CD4-positive, alpha-beta T cell treated with Interleukin-4 for 1 hour (primary cell): Measurements from ENCODE around the gene GUCY1A2.

Source experiments
- DNase-seq, 2 donors: peaks; one replicate each; pipeline ENCODE4 v3.0.0-alpha.2; 2020 to 2022

The GUCY1A2 gene

DNA sequence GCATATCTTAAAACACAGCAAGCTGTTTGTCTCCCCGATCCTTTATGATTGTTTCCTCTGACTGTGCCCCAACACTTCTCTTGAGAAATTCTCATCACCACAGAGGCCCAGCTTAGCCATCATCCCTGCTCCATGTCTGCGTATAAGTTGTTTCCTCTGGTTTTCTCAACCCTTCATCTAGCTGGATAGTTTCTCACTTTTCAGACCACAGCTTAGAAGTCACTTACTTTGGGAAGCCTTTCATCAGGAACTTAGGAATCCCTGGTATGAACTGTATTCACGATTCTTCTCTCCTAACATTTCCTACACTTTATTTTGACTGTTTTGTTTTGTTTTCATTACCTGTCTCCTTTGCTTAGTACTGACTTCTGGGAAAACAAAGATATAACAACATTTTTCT, 295.2 kb downstream of the GUCY1A2 start:
- DNase-seq, result no peak

DNA sequence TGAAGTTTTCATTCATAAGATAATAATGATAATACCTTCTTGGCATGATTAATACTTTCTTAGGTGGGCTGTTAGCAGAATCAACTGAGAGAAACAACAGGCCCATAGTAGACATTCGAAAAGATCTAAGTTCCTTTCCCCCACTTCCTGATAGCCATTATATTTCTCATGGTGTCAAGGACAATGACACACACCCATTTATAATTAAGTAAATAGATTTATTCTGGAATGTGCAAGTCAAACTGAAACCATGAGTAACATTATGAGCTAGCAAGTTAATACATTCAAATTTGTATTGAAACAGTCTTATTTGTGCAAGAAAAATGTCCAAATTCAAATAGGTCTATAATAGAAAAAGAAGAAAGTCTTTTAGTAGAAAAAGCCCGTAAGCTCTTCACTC, 301.1 kb downstream of the GUCY1A2 start:
- DNase-seq, result no peak

DNA sequence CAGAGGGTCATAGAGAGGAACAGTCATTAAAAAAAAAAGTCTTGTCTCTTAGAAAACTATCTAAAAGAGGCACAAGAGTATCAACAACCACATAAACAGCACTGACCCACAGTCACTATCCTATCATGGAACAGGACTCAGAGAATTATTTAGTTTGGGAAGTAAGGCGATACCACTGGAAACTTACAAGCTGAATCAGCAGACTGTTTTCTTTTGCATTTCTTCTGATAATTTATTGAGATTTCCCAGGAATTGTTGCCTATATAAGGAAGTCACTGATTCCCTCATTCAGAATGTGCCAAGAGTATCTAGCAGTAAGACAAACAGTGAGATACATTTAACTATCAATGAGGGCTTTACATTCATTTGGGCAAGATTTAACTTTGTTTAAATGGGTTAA, 304.1 kb downstream of the GUCY1A2 start:
- no peak for DNase-seq

DNA sequence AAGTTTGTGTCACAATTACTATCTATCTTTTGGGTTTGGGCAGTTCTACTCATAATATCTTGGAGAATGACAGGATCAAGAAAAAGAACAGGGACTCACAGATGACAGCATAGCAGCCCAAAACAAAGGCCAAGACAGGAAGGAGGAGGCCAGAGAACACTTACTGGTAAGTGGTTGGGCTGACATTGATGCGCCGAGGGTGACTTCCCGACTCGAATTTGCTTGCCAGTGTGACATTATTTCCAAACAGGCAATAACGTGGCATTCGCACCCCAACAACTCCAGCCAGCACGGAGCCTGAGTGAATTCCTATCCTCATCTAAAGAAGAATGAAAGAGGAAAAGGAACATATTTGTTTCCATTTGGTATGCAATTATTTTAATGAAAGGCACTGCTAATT, 309.9 kb downstream of the GUCY1A2 start:
- DNase-seq, result no peak

DNA sequence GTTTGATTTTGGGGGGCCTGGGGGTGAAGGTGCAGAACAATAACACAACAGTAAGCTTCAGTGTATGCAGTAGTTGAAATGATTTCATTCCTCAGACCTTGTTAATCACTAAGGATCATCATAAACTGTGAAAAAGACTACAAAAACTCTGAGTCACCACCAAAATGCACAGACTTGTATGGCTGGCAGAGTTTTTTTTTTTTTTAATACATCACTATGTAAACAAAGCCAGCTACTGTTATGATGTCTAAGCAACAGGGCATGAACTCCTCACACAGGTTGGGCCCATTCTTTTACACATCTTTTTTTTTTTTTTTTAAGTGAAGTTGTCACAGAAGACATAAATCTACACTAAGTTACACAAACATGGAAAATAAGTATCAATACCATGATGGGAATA, 311.9 kb downstream of the GUCY1A2 start:
- DNase-seq, result no peak

DNA sequence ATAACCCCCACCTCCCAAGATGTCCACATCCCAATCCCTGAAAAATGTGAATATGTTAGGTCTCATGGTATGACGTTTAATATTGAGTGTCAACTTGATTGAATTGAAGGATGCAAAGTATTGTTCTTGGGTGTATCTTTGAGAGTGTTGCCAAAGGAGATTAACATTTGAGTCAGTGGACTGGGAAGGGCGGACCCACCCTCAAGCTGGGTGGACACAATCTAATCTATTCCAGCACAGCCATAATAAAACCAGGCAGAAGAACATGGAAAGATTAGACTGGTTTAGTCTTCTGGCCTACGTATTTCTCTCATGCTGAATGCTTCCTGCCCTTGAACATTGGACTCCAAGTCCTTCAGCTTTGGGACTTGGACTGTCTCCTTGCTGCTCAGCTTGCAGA, 315.5 kb downstream of the GUCY1A2 start:
- no peak for DNase-seq

DNA sequence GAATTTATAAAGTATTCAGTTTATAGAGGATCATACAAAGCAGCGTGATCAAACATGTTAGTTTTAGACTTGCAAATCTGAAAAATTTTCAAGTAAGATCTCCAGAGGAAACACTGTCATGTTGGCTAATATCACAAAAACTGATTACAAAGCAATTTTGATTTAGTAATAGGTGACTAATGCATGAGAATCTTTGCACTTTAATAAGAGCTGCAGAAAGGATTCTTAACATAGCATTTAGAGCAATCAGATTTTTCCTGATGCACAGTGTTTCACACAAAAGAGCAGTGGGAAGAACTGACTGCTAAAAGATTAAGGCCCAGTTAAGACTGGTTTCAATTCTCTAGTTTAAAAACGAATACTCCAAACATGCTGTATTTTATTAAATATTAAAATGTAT, 321.2 kb downstream of the GUCY1A2 start:
- DNase-seq, result no peak

DNA sequence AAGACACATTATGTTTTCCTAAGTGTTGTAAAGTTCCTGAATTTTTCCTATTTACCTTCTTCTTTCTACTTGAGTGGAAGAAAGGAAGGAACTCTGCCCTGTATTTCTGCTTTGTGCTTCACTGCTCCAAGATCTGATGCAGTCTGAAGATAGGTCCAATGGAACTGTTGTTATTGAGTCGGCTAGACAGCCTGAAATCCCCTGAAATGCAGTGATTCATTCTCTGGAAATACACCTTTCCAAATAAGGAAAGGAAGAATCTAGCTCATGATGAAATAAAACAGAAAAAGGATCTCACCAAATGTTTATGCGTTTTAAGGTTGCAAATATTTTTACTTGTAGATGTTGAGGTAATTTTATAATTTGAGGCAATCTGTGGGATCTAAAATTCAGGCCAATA, 322.8 kb downstream of the GUCY1A2 start:
- no peak for DNase-seq

DNA sequence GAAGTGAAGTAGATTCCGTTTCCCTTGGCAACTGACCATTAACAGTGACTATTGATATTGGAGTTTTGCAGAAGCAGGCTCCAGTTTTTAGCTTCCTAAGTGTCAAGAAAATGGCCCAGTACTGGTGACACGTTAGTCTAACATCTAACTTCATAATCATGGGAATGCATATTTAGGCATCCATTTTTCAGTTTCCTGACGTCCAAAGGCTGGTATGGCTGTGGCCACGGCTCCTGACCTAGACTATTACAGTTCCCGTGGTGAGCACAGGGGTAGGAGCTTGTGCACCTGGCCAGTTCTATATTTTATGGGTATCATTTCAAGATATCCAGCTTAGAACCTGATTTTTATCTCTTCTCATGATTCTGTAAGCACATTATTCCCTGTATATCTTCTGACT, 323.8 kb downstream of the GUCY1A2 start:
- no peak for DNase-seq

DNA sequence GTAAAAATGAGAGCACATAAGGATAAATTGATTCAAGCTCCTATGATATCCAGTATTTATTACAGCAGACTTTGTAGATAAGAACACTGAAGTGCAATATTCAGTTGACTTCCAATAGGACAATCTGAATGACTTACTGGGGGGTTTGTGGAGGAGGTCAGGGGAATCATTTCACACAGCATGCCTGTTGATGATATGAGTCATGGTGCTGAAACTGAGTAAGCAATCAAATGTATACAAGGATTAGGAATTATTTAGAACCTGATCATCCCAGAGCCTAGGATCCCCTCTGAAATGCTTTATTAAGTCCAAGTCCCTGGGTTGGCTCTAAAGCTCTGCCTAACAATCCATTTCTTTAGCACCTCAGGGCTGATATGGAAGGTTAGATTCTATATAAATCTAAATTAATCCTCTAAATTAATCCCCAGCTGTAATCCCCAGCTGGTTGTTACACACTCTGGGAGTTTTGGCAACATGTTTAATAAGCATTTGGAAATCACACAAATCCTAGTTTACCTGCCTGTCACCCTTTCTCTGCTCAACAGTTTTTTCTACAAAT, 326.4 kb downstream of the GUCY1A2 start:
- no peak for DNase-seq

DNA sequence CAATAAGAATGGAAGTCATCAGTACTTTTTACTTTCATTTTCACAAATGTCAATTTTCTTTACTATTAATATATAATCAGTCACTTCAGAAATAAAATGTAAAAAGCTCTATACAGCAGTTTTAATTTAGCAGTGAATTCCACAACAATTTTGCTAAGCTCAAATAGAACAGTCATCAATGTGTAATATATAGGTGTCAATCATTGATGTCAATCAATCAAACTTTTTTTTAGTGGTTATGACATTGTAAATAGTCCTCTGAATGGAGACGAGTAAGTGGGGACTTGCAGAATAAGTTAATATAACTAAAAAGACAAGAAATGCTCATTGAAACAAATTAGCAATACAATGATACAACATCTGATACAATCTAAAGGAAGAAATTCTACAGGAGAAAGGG, 327.4 kb downstream of the GUCY1A2 start:
- no peak for DNase-seq

DNA sequence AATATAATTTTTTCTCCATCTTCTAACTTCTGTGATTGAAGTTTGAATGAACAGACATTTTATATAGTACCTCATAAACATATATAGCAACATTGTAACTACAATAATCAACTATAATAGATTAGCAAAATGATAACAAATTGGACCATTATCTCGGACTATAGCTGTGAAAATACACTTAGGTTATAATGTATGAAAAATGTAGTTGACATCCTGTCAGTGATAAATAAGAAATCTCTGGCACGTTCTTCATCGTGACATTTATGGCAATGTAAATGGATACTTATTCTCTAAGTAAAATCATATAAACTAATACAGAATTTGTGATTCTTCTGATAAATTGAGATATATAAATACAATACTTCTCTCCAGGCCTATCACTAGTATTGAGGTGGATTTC, 333.3 kb downstream of the GUCY1A2 start:
- DNase-seq, result no peak

DNA sequence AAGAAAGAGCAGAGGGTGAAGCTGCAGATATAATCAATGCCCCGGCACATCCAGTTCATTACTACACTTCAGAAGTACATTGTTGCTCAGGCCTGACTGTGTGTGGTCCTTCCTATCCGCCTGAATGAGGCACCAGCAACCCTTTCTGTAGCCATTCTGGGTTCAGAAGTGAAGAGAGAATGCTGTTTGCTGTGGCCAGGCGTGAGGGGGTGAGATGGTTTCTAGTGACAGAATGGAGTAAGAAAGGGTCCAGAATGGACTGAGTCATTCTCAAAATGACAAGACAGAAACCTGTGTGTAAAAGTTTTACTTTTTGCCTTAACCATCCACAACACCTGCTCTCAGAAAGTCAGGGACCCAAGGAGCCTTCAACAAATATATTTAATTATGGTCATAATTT, 334.8 kb downstream of the GUCY1A2 start:
- DNase-seq, result no peak

DNA sequence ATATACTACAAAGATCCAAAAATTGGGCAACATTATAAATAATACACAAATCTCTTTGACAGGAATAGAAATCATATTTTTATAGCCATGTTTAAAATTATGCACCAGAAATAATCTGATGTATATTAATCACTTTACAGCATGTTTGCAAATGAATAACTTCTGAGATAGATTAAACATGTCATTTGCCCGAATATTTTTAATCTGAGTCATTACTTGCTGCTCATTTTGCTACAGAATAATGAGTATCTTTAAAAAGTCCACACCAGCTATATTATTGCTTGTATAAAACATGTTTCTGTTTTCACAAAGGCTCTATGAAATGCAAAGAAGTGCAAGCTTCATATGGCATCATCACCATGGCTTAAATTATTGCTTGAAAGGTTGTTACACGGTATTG, 336.8 kb downstream of the GUCY1A2 start:
- DNase-seq, result no peak

DNA sequence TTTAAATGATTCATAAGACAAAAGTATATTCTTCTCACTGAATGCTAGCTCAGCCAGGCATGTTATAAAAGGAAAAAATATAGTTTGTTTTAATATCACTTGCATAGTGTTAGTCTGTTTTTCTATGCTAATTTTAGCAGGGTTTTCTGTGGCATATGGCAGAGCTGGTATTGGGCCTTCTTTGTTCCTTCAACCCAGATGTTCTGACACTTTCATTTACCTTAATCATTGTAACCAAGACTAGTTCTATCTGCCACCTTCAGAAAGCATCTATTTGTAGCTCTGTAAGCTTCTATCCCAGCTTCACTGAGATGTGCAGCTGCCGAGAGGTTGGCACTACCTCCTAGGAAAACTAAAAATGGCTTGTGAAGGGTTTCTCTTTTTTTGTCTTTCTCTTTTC, 338.7 kb downstream of the GUCY1A2 start:
- DNase-seq, result no peak

DNA sequence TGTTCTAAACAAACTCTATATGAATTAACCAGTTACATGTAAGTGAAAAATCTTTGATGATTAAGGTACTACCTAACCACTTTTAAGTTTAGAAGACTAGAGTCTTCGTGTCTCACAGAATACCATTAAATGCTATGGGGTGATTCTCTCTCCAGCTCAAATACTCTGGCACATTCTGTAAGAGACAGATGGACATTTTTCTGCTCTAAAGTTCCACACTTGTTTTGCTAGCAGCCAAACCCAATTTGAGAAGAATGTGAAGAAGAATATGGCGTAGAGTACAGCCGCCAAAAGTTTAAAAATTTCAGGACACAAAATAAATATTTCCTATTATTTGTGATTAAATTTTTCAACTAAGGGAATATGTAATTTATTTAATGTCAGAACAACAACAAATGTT, 339.1 kb downstream of the GUCY1A2 start:
- no peak for DNase-seq

DNA sequence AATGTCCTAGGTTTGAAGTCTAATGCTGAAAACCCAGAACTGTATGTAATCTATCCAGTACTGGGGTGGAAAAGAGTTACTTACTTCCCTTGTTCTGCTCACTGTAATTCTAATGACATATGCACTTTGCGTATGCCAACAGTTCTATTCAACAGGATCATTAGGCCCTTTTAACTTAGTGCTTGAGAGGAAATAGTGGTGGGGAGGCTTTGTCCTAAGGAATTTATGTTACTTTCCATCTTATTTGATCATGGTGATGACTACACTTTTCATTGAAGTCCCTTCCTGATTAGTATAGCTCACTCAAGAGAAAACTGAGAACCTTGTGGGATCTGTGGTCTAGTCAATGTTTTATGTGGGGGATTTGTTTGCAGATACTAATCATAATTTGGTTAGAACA, 348.2 kb downstream of the GUCY1A2 start:
- DNase-seq, result no peak

DNA sequence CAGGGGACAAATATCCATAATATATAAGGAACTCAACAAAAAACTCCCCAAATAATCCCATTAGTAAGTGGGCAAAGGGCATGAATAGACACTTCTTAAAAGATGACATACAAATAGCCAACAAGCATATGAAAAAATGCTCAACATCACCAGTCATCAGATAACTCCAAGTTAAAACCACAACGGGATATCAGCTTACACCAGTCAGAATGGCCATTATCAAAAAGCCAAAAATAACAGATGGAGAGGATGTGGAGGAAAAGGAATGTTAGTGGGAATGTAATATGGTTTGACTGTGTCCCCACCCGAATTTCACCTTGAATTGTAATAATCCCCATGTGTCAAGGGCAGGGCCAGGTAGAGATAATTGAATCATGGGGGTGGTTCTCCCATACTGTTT, 350.1 kb downstream of the GUCY1A2 start:
- DNase-seq, result no peak

DNA sequence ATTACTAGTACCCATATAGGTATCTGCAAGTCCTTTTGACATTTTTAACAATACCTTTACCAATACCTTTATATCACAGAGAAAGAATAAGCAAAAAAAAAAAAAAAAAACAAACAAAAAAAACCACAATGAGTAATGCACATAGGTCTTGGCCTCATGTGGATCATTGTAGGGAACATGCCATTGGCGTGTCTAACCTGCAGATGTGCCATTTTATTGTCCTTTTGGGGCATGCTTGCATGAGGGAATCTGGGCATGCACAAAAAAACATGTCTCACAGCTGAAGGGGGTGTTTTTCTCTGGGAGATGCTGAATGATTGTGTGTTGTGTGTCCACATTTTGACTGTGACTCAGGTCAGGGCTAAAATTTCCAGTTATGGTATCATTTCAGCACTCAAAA, 361.6 kb downstream of the GUCY1A2 start:
- DNase-seq, result no peak

DNA sequence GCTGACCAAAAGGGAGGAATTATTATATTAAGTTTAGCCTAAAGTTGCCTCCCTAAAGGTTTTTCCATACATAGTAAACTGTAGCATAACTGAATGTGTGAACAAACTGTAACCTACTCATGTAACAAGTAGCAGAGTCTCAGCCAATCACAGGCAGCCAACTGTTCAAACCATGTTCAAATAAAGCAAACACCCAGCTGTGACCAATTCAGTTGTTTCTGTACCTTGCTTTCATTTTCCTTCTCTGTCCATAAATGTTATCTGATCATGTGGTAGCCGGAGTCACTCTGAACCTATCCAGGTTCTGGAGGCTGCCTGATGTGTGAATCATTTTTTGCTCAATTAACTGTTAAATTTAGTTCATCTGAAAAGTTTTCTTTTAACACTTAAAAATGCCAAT, 373.5 kb downstream of the GUCY1A2 start:
- no peak for DNase-seq

DNA sequence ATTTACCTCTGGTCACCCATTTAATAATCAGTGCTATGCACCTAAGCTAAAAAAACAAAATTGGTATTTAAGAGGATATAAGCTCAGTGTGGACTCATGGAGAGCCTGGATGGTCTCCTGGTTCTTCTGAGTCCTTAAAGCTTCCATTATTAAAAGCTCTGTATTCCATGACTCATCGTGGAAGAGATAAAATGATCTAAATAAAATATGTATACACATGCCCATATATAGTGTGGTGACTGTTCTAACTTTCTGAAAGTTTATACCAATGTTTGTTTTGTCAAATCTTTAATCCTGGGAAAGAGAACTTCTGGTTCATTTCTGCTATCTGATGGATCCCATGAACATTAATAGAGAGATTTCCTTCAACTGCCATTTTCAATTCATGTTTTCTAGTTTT, 375.9 kb downstream of the GUCY1A2 start:
- no peak for DNase-seq

DNA sequence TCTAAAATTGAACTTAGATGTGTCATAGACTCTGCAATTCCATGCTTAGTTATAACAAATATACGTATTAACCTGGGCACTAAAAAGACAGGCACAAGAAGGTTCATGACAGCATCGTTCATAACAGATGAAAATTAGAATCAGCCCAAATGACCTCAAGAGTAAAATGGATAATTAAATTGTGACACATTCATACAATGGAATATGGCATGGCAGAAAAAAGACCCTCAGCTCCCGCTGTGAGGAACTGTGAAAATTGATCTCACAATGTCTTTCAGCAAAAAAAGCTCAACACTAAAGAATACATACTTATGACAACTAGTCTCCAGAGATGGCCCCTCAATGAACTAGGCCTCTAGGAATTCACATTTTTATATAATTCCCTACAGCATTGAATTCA, 386.0 kb downstream of the GUCY1A2 start:
- no peak for DNase-seq

DNA sequence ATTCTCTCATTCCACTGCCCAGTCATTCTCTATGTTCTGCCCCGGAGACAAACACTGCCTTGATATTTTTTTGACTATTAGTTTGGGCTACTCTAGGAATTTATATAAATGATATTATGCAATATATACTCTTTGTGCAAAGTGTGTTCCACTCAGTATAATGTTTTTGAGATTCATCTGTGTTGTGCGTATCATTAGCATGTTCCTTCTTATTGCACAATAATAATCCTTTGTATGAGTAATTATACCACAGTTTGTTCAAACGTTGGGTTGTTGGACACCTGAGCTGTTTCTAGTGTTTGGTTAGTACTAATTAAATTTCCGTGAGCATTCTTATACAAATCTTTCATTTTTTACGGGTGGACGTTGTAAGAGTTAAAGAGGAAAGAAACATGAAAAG, 390.6 kb downstream of the GUCY1A2 start:
- no peak for DNase-seq

DNA sequence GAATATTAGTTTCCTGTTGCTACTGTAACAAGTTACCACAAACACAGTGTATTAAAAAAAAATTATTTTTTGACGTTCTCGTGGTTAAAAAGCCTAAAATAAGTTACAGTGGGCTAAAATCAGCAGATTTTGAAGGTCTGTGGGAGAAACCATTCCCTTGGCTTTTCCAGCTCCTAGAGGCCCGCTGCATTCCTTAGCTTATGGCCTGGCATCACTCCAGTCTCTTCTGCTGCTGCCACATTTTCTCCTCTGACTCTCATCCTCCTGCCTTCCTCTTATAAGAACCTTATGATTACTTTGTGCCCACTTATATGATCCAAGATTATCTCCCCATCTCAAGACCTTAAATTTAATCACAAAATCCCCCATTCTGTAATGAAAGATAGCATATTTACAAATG, 392.7 kb downstream of the GUCY1A2 start:
- no peak for DNase-seq

DNA sequence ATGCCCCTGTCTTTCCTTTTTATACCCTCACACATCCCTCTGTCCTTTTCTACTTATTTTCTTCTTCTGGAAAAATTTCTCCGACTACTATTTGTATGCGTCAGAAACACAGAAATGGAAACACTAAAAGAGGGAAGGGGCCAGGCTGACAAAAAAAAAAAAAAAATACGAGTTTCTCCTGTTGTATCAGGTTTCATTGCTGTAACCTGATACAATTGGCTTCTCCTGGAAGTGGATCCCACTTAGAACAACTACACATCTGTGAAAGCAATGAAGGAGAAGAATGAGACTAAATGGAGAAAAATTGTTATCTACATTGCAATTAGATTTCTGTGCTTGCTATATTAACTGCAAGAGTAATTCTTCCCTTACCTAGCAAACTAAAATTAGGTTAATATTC, 393.9 kb downstream of the GUCY1A2 start:
- DNase-seq, result no peak
